Memory B cell (primary cell): ENCODE results near the gene CD300LD.

Source experiments
- ATAC-seq: fragments of 150-1000 bp; cut with Tn5 transposase; 2 replicates; pipeline ENCODE4 v1.10.0; 2021; ENCODE audit warnings: low read depth, mild to moderate bottlenecking, moderate library complexity
- DNase-seq, 2 donors: peaks; one replicate each; pipeline ENCODE4 v3.0.0; 2022; ENCODE audit warnings: low spot score in 2 of 2
- H3K27ac Mint-ChIP-seq: one replicate; pipeline ENCODE4 v1.8.0; 2022; ENCODE audit warnings: mild to moderate bottlenecking, moderate library complexity, mixed read lengths
- H3K27me3 Mint-ChIP-seq: one replicate; pipeline ENCODE4 v1.8.0; 2022; ENCODE audit warnings: mixed read lengths
- H3K36me3 Mint-ChIP-seq: one replicate; pipeline ENCODE4 v1.8.0; 2022; ENCODE audit warnings: mild to moderate bottlenecking, mixed read lengths
- H3K4me1 Mint-ChIP-seq: one replicate; pipeline ENCODE4 v1.8.0; 2022; ENCODE audit warnings: mixed read lengths
- H3K4me3 Mint-ChIP-seq: one replicate; pipeline ENCODE4 v1.8.0; 2022; ENCODE audit warnings: mild to moderate bottlenecking, moderate library complexity, mixed read lengths
- H3K9me3 Mint-ChIP-seq: one replicate; pipeline ENCODE4 v1.8.0; 2022; ENCODE audit warnings: mixed read lengths

CD300LD gene

GRCh38 chr17:74541176-74542111, 50.6 kb downstream of the CD300LD start:
- ATAC-seq, result no peak
- Mint-ChIP-seq H3K4me1 (peaks cover 7% of the 10 kb centered on the region), H3K9me3 (no peaks in the 10 kb centered on the region), H3K27ac (no peak overlapping the region), H3K4me3 (no peak overlapping the region), H3K36me3 (no peaks in the 10 kb centered on the region), H3K27me3 (peaks cover 11% of the 10 kb centered on the region)
- no peak for DNase-seq

DNA sequence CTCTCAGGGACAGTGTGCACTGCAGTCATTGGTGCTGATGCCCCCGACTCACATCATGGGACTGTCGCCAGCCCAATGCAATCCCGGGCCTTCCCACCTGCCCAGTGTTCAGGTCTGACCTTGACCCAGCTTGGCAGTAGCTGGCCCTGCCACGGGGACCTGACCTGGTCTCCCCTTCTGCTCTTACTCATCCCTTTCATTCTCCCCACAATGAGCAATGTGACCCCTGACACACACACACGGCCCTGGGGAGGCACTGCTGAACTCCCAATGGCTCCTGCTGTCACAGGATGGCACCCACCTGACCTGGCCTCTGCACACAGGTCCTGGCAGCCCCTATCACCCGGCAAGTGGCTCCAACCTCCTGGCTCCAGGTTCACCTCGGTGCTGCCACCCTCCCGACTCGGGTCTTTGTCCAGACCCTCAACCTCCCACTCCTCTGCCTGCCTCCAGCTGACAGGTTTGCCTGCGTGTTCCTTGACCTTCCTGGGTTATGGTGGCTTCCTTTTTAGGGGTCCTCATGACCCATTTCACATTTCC, 52.7 kb downstream of the CD300LD start:
- Mint-ChIP-seq H3K27ac (no peak overlapping the region), H3K27me3 (peaks cover 11% of the 10 kb centered on the region), H3K4me1 (no peaks in the 10 kb centered on the region), H3K9me3 (no peaks in the 10 kb centered on the region), H3K4me3 (no peak overlapping the region), H3K36me3 (no peaks in the 10 kb centered on the region)
- ATAC-seq, result no peak
- DNase-seq, result no peak

- Mint-ChIP-seq H3K36me3 (no peaks in the 10 kb centered on the region), H3K4me3 (no peak overlapping the region), H3K27me3 (peaks cover 9% of the 10 kb centered on the region), H3K9me3 (no peaks in the 10 kb centered on the region), H3K27ac (no peak overlapping the region), H3K4me1 (peaks cover 9% of the 10 kb centered on the region)
- no peak for DNase-seq
- ATAC-seq, result no peak
Observed at GRCh38 chr17:74536890-74537289, 55.2 kb downstream of the CD300LD start.

DNA sequence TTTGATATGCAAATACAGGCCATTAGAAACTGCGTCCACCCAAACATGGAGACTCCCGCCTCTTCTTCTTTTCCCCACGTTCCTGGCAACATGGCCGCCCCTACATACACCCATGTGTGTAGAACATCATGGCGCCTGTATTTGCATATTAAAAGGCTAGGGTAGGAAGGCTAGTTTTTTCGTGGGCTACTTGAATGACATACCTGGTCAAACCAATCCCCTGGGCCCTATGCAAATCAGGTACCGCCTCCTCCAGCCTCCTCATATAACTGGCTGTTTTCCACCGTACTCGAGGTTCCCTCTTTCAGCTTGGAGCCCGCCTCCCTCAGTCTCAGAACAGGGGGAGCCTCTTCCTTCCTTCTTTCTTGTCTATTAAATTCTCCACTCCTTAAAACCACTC, 60.0 kb downstream of the CD300LD start:
- ATAC-seq, result peak; percentile 25
- peak overlapping the region; percentile 11 for H3K27ac Mint-ChIP-seq
- H3K4me3 Mint-ChIP-seq, result peak overlapping the region; percentile 49

DNA sequence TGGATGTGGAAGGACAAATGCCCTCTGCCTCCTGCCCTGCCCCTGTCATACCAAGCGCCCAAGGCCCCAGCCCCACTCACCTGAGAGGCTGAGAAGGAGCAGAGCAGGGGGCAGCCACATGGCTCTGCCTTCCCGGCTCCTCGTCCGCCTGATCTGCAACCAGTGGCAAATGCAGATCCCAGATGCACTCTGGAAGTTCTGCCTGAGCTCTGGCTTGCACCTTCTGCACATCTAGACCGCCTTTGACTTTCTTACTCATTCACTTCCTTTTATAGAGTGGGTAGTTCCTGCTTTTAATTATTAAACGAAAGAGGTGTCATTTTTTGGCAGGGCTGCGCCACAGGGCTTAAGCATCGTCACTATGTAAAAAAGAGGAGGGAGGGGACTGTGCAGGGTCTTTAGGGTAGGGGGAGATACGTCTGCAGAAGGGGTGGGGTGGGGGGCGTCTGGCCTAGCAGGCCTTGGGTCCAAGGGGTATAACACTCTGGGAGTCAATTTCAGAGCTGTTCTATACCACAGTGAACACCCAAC, 60.8 kb downstream of the CD300LD start, which contains the start of gene CD300LB:
Gene CD300LB (minus strand): TSS at position 245 of the 531 bp plus-strand sequence. CDS start 125 bp downstream, at position 120.
- Mint-ChIP-seq H3K4me3 (peak within 1 kb of the TSS; percentile 49), H3K9me3 (no peaks in the 10 kb centered on the region), H3K4me1 (peaks cover 26% of the 10 kb centered on the region), H3K27ac (peak within 1 kb of the TSS; percentile 11), H3K27me3 (peaks cover 7% of the 10 kb centered on the region), H3K36me3 (no peaks in the 10 kb centered on the region)
- ATAC-seq (no peak), DNase-seq (no peak)

More for the DNA sequence above, 60.0 kb downstream of the CD300LD start:
- no peak for DNase-seq
- peaks cover 12% of the 10 kb centered on the region for H3K27me3 Mint-ChIP-seq
- peaks cover 26% of the 10 kb centered on the region for H3K4me1 Mint-ChIP-seq
- no peaks in the 10 kb centered on the region for H3K9me3 Mint-ChIP-seq
- no peaks in the 10 kb centered on the region for H3K36me3 Mint-ChIP-seq

- no peak for ATAC-seq
- no peak overlapping the region for H3K4me3 Mint-ChIP-seq
- DNase-seq, result no peak
- H3K4me1 Mint-ChIP-seq, result peaks cover 26% of the 10 kb centered on the region
- H3K27me3 Mint-ChIP-seq, result peaks cover 7% of the 10 kb centered on the region
- H3K9me3 Mint-ChIP-seq, result no peaks in the 10 kb centered on the region
- H3K27ac Mint-ChIP-seq, result no peak overlapping the region
- no peaks in the 10 kb centered on the region for H3K36me3 Mint-ChIP-seq
Observed at GRCh38 chr17:74530831-74531150, 61.3 kb downstream of the CD300LD start.
